AG10803 (cell line): Measurements from ENCODE around the gene CORIN.

Source experiments
- DNase-seq: peaks from one replicate; pipeline ENCODE4 v3.0.0; 2010; ENCODE audit warnings: low read depth
- H3K4me3 ChIP-seq: 2 replicates; pipeline ENCODE4 v1.5.1; 2011; ENCODE audit warnings: mild to moderate bottlenecking, low read length, control low read depth
- CTCF ChIP-seq: conservative IDR thresholded peaks from 2 replicates; pipeline ENCODE4 v1.5.1; 2011; ENCODE audit warnings: mild to moderate bottlenecking, low read length, control low read depth, inconsistent platforms

Gene CORIN

GRCh38 chr4:47612116-47613023 lies 225.5 kb downstream of the CORIN start:
- no peak for TF ChIP-seq CTCF
- no peak overlapping the region for H3K4me3 ChIP-seq
- peak; percentile 36 for DNase-seq

- no peak for TF ChIP-seq CTCF
- no peak for DNase-seq
- no peak overlapping the region for H3K4me3 ChIP-seq
Observed at GRCh38 chr4:47606482-47606881, 231.4 kb downstream of the CORIN start.

GRCh38 chr4:47598896-47599295 lies 239.0 kb downstream of the CORIN start:
- no peak for TF ChIP-seq CTCF
- DNase-seq = no peak
- no peak overlapping the region for H3K4me3 ChIP-seq

- TF ChIP-seq CTCF = no peak
- H3K4me3 ChIP-seq = no peak overlapping the region
- no peak for DNase-seq
Observed at GRCh38 chr4:47598320-47598719, 239.5 kb downstream of the CORIN start.

- no peak for TF ChIP-seq CTCF
Observed at GRCh38 chr4:47597696-47598095, 240.2 kb downstream of the CORIN start.

GRCh38 chr4:47590325-47590724 lies 247.5 kb downstream of the CORIN start:
- DNase-seq = no peak
- no peak for TF ChIP-seq CTCF
- no peak overlapping the region for H3K4me3 ChIP-seq

More at GRCh38 chr4:47597696-47598095, 240.2 kb downstream of the CORIN start:
- H3K4me3 ChIP-seq = no peak overlapping the region
- no peak for DNase-seq

GRCh38 chr4:47579235-47579634 lies 258.6 kb downstream of the CORIN start:
- no peak for DNase-seq
- no peak for TF ChIP-seq CTCF
- no peak overlapping the region for H3K4me3 ChIP-seq
